HepG2 (cell line): Measurements from ENCODE around the gene THSD4. TPM values are rescaled to one million over a fixed set of nuclear protein-coding genes. Genes with fewer than 3 reads are reported as not detected.

Experiments
- ATAC-seq: fragments of 200-7000 bp; cut with Tn5 transposase; 3 replicates; pipeline ENCODE4 v1.9.1; 2020; ENCODE audit warnings: mild to moderate bottlenecking, moderate library complexity
- BruUV-seq: library from RNA; stranded (reverse); fragments of 400-500 nt; replicated peaks from 2 replicates; lab custom pipeline; 2021; lab: Mats Ljungman, UMichigan
- CTCF ChIA-PET: fragments of 300-600 bp; formaldehyde crosslinking; extraction: SDS; loops from one replicate; lab custom pipeline; 2021; ENCODE audit warnings: low total read pairs, inconsistent platforms, low intra/inter-chr PET ratio; lab: Yijun Ruan, JAX
- POLR2A ChIA-PET: fragments of 350-600 bp; sonication (Branson Sonifier 250); formaldehyde crosslinking; loops from one replicate; lab custom pipeline; 2020; ENCODE audit warnings: antibody characterized with exemption, inconsistent platforms; lab: Yijun Ruan, JAX
- DNase-seq: peaks from one replicate; pipeline ENCODE4 v3.0.0-alpha.2; 2015; ENCODE audit warnings: low spot score
- FAIRE-seq: peaks from 3 replicates; lab custom pipeline; 2011; peaks lifted over from hg19 to GRCh38; lab: Jason Lieb, UNC
- H2AFZ ChIP-seq: one replicate; pipeline ENCODE4 v1.6.1; 2011; ENCODE audit warnings: low read length, inconsistent platforms
- H3K27ac ChIP-seq: fragments of 300-600 bp; 3 replicates; pipeline ENCODE4 v1.8.0; 2011; ENCODE audit warnings: mixed run types, mild to moderate bottlenecking, mixed read lengths, low read length, inconsistent platforms; ENCODE audit not compliant: insufficient read depth; ENCODE audit errors: extremely low read length
- H3K27me3 ChIP-seq, 2 experiments: fragments of 200-600 bp in 1 of 2; 2 replicates in 1 of 2; 3 replicates in 1 of 2; pipeline versions ENCODE4 v1.6.0 to v1.8.0; 2011; ENCODE audit warnings: low read length in 2 of 2, mild to moderate bottlenecking in 2 of 2, moderate library complexity in 2 of 2, inconsistent platforms in 1 of 2; ENCODE audit not compliant: insufficient read depth in 2 of 2, control insufficient read depth in 1 of 2
- H3K36me3 ChIP-seq, 2 experiments: fragments of 200-600 bp in 1 of 2; replicated peaks in 1 of 2; 2 replicates in 1 of 2; 3 replicates in 1 of 2; pipeline versions ENCODE4 v1.5.1 to v1.8.0; 2011; ENCODE audit warnings: low read length in 2 of 2, inconsistent platforms in 1 of 2; ENCODE audit not compliant: insufficient read depth in 2 of 2, control insufficient read depth in 1 of 2
- H3K4me1 ChIP-seq: 2 replicates; pipeline ENCODE4 v1.5.1; 2012; ENCODE audit warnings: low read length, inconsistent platforms; ENCODE audit not compliant: insufficient read depth
- H3K4me2 ChIP-seq: 2 replicates; pipeline ENCODE4 v1.6.0; 2011; ENCODE audit warnings: low read depth, low read length, inconsistent platforms
- H3K4me3 ChIP-seq, 3 experiments: fragments of 200-600 bp in 1 of 3; sonication (generic), shearing (Covaris generic) in 1 of 3; replicated peaks in 1 of 3; 2 replicates each; pipeline ENCODE4 v1.5.1; 2011 to 2016; ENCODE audit warnings: low read length in 3 of 3, inconsistent platforms in 2 of 3, low read depth in 2 of 3, mild to moderate bottlenecking in 2 of 3, control low read depth in 1 of 3, mixed read lengths in 1 of 3; ENCODE audit not compliant: insufficient read depth in 1 of 3
- H3K79me2 ChIP-seq: one replicate; pipeline ENCODE4 v1.6.1; 2011; ENCODE audit warnings: low read length, inconsistent platforms; ENCODE audit not compliant: insufficient read depth
- H3K9ac ChIP-seq: 2 replicates; pipeline ENCODE4 v1.6.0; 2011; ENCODE audit warnings: mild to moderate bottlenecking, low read depth, low read length, inconsistent platforms; ENCODE audit not compliant: insufficient read depth
- H3K9me3 ChIP-seq: 2 replicates; pipeline ENCODE4 v1.5.1; 2012; ENCODE audit warnings: mild to moderate bottlenecking, low read length
- H4K20me1 ChIP-seq: 2 replicates; pipeline ENCODE4 v1.6.0; 2011; ENCODE audit warnings: inconsistent platforms, mild to moderate bottlenecking, low read length, moderate library complexity; ENCODE audit not compliant: insufficient read depth
- CTCF ChIP-seq: sonication (generic); formaldehyde crosslinking; IDR thresholded peaks from 2 replicates; pipeline ENCODE4 v1.5.0; 2020; ENCODE audit warnings: mild to moderate bottlenecking, missing genetic modification reagents, moderate library complexity
- JDP2 ChIP-seq: sonication (generic); formaldehyde crosslinking; IDR thresholded peaks from 2 replicates; pipeline ENCODE4 v1.8.1; 2022; ENCODE audit warnings: missing genetic modification reagents, borderline replicate concordance
- NR2F1 ChIP-seq, 2 experiments: fragments of 450-650 bp in 1 of 2; formaldehyde crosslinking in 1 of 2; IDR thresholded peaks; 2 replicates each; pipeline versions ENCODE4 v1.5.0 to v1.6.1; 2016 to 2020; ENCODE audit warnings: mild to moderate bottlenecking in 1 of 2, missing compliant biosample characterization in 1 of 2, missing genetic modification reagents in 1 of 2, moderate library complexity in 1 of 2
- NR2F6 ChIP-seq, 2 experiments: IDR thresholded peaks; 2 replicates each; pipeline ENCODE4 v1.6.1; 2016; ENCODE audit warnings: antibody characterized with exemption in 1 of 2, mild to moderate bottlenecking in 1 of 2
- WGBS: methylation state at CpG from one replicate; pipeline ENCODE4 v1.1.6; 2017; ENCODE audit warnings: low lambda C conversion rate; 5-methylcytosine and 5-hydroxymethylcytosine counted together
- in situ Hi-C: cut with HindIII; loops from 2 replicates; pipeline ENCODE4 v1.10.0; 2017; ENCODE audit warnings: low pct_unique_long_range_greater_than_20kb; ENCODE audit not compliant: extremely low pct_ligation_motif_present
- intact Hi-C: fragments of 100-400 bp; cut with micrococcal nuclease; formaldehyde crosslinking; loops from one replicate; pipeline ENCODE4 v1.10.0; 2022; ENCODE audit not compliant: unreplicated experiment
- polyA plus RNA-seq, 8 experiments: library from polyadenylated mRNA; depleted of rRNA in 3 of 8; stranded (reverse) in 7 of 8; unstranded in 1 of 8; fragments of >200 nt; fragmentation: Illumina TruSeq in 4 of 8; extraction: Trizol in 4 of 8; gene quantifications; 2 replicates each; pipeline versions ENCODE4 v1.2.1 to v1.2.3, GENCODE V29; 2011 to 2016; ENCODE audit warnings: low read depth in 4 of 8, missing spikeins in 1 of 8, mixed read lengths in 1 of 8; ENCODE audit not compliant: insufficient read depth in 1 of 8
- total RNA-seq, 5 experiments: library from RNA; depleted of rRNA; stranded (reverse); fragments of >200 nt; fragmentation: Illumina TruSeq; extraction: Trizol; gene quantifications; 2 replicates each; pipeline ENCODE4 v1.2.3, GENCODE V29; 2016; ENCODE audit warnings: low read depth in 1 of 5
- TF ChIP-seq, protein P1 (sequence below): sonication (generic); formaldehyde crosslinking; IDR thresholded peaks from 2 replicates; pipeline ENCODE4 v1.4.0; 2020; ENCODE audit warnings: missing genetic modification reagents

The THSD4 gene
- total and polyA plus RNA-seq, 2 of the 13 experiments (the other 11 are each of a cell fraction or from before 2014, with no cell fraction given): 0.07 to 0.21 TPM

DNA sequence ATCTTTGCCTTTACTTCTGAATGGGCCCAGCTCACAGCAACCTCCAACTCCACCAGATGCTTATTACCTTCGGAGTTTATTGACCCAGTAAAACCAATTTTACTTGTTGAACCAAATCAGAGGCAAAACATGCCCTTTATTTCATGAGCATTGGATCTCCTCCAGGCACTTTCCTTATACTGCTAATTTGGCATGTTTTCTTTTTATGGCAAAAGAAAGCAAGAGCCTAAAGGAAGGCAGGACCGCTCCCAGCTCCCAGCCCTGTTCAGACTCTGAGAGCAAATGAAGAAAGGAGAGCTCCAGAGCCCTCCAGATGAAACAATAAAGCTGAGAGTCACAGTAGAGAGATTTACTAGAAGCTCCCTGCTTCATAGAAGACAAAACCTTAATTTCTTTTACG lies 613.6 kb downstream of the THSD4 start:
- no TSS peak for BruUV-seq
- ATAC-seq (no peak), FAIRE-seq (no peak), DNase-seq (no peak)
- Histone ChIP-seq H3K4me3 (no peak overlapping the region), H3K4me1 (peaks cover 19% of the 10 kb centered on the region), H3K9me3 (no peaks in the 10 kb centered on the region), H4K20me1 (no peaks in the 10 kb centered on the region), H3K27me3 (peaks cover 0 to 5% of the 10 kb centered on the region in 2 experiments; a peak in 1 of 5 replicates), H3K27ac (no peak overlapping the region), H2AFZ (no peak overlapping the region), H3K79me2 (no peaks in the 10 kb centered on the region), H3K36me3 (no peaks in the 10 kb centered on the region), H3K9ac (no peak overlapping the region), H3K4me2 (no peak overlapping the region)
- intact Hi-C loops: no loop called here
- TF ChIP-seq, protein P1, sequence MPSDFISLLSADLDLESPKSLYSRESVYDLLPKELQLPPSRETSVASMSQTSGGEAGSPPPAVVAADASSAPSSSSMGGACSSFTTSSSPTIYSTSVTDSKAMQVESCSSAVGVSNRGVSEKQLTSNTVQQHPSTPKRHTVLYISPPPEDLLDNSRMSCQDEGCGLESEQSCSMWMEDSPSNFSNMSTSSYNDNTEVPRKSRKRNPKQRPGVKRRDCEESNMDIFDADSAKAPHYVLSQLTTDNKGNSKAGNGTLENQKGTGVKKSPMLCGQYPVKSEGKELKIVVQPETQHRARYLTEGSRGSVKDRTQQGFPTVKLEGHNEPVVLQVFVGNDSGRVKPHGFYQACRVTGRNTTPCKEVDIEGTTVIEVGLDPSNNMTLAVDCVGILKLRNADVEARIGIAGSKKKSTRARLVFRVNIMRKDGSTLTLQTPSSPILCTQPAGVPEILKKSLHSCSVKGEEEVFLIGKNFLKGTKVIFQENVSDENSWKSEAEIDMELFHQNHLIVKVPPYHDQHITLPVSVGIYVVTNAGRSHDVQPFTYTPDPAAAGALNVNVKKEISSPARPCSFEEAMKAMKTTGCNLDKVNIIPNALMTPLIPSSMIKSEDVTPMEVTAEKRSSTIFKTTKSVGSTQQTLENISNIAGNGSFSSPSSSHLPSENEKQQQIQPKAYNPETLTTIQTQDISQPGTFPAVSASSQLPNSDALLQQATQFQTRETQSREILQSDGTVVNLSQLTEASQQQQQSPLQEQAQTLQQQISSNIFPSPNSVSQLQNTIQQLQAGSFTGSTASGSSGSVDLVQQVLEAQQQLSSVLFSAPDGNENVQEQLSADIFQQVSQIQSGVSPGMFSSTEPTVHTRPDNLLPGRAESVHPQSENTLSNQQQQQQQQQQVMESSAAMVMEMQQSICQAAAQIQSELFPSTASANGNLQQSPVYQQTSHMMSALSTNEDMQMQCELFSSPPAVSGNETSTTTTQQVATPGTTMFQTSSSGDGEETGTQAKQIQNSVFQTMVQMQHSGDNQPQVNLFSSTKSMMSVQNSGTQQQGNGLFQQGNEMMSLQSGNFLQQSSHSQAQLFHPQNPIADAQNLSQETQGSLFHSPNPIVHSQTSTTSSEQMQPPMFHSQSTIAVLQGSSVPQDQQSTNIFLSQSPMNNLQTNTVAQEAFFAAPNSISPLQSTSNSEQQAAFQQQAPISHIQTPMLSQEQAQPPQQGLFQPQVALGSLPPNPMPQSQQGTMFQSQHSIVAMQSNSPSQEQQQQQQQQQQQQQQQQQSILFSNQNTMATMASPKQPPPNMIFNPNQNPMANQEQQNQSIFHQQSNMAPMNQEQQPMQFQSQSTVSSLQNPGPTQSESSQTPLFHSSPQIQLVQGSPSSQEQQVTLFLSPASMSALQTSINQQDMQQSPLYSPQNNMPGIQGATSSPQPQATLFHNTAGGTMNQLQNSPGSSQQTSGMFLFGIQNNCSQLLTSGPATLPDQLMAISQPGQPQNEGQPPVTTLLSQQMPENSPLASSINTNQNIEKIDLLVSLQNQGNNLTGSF (CRISPR knock-in tag): no peak
- no peak for TF ChIP-seq NR2F6 (IDR thresholded peaks at IDR 0.05)
- no peak for TF ChIP-seq NR2F6 (CRISPR knock-in tag; IDR thresholded peaks at IDR 0.05)
- TF ChIP-seq NR2F1 (CRISPR knock-in tag; IDR thresholded peaks at IDR 0.05): no peak
- TF ChIP-seq CTCF (CRISPR knock-in tag): no peak
- no peak for TF ChIP-seq JDP2
- CTCF ChIA-PET: interaction anchor here (2.7 kb wide), 1 partner anchor 153 kb away, joined by 30 read pairs; no protein-coding TSS in a partner anchor
- WGBS: 33% methylated on average over 3 of the region's 3 CpGs
- POLR2A ChIA-PET: no interaction called here
- in situ Hi-C loops: no loop called here
